ENCODE data around the gene OSBPL5. TPM values are rescaled to one million over a fixed set of nuclear protein-coding genes. Genes with fewer than 3 reads are reported as not detected.

Gene OSBPL5
- total RNA-seq, 3 donors from 2014 or later (not counting 1 experiment from before 2014, with no cell fraction given), result 375 to 522 (median 377) TPM

GRCh38 chr11:3060436-3061025 lies 104.6 kb downstream of the OSBPL5 start:
- peaks cover 14 to 15% of the 10 kb centered on the region in 2 donors for H3K27me3 Mint-ChIP-seq (ENCODE audit: low read depth in 2 of 2)
- 93% methylated on average over 11 of the region's 11 CpGs for WGBS (ENCODE audit: insufficient coverage)
- no peaks in the 10 kb centered on the region for H3K9me3 Mint-ChIP-seq
- ATAC-seq, result no peak
- DNase-seq, result no peak
- intact Hi-C loops (cut with micrococcal nuclease), result no loop called here
- Histone ChIP-seq H3K4me3 (ENCODE audit: low read length) (no peak overlapping the region), H3K9me3 (ENCODE audit: control insufficient read depth, insufficient read depth, low read length) (no peaks in the 10 kb centered on the region), H3K36me3 (ENCODE audit: control insufficient read depth, insufficient read depth, low read length) (no peaks in the 10 kb centered on the region), H3K27me3 (ENCODE audit: control insufficient read depth, insufficient read depth, low read length) (no peaks in the 10 kb centered on the region), H3K4me1 (ENCODE audit: control insufficient read depth, insufficient read depth, low read length) (peaks cover 20% of the 10 kb centered on the region), H3K27ac (ENCODE audit: low read length) (no peak overlapping the region)
- H3K4me3 Mint-ChIP-seq, result no peak overlapping the region
- no peak overlapping the region for H3K27ac Mint-ChIP-seq
- H3K4me1 Mint-ChIP-seq, result peaks cover 14 to 18% of the 10 kb centered on the region in 2 donors
- no peak for TF ChIP-seq CTCF (IDR thresholded peaks at IDR 0.05)
- no peaks in the 10 kb centered on the region for H3K36me3 Mint-ChIP-seq

GRCh38 chr11:3058753-3059664 lies 106.1 kb downstream of the OSBPL5 start:
- WGBS (ENCODE audit: insufficient coverage), result 85% methylated on average over 13 of the region's 13 CpGs
- peaks cover 26 to 29% of the 10 kb centered on the region in 2 donors for H3K4me1 Mint-ChIP-seq
- no peak overlapping the region for H3K27ac ChIP-seq (ENCODE audit: low read length)
- no peaks in the 10 kb centered on the region for H3K36me3 Mint-ChIP-seq
- no peaks in the 10 kb centered on the region for H3K27me3 ChIP-seq (ENCODE audit: control insufficient read depth, insufficient read depth, low read length)
- H3K27ac Mint-ChIP-seq, result no peak overlapping the region
- no peaks in the 10 kb centered on the region for H3K9me3 Mint-ChIP-seq
- peak overlapping the region; percentile 6 for H3K4me3 Mint-ChIP-seq
- DNase-seq (no peak), ATAC-seq (no peak)
- intact Hi-C loops (cut with micrococcal nuclease), result loop anchor here (5.0 kb wide), 1 partner anchor 67 kb away; the partner anchor contains the start of gene NAP1L4
- peaks cover 20% of the 10 kb centered on the region for H3K4me1 ChIP-seq (ENCODE audit: control insufficient read depth, insufficient read depth, low read length)
- no peak for TF ChIP-seq CTCF (IDR thresholded peaks at IDR 0.05)
- no peaks in the 10 kb centered on the region for H3K9me3 ChIP-seq (ENCODE audit: control insufficient read depth, insufficient read depth, low read length)
- H3K27me3 Mint-ChIP-seq (ENCODE audit: low read depth in 2 of 2), result peaks cover 7 to 11% of the 10 kb centered on the region in 2 donors
- H3K36me3 ChIP-seq (ENCODE audit: control insufficient read depth, insufficient read depth, low read length), result peaks cover 2% of the 10 kb centered on the region
- no peak overlapping the region for H3K4me3 ChIP-seq (ENCODE audit: low read length)

GRCh38 chr11:3057069-3057963 lies 107.8 kb downstream of the OSBPL5 start, which contains the start of gene CARS1:
TSS of gene CARS1 (minus strand) at chr11:3057423. CDS start at chr11:3057367, 56 bp downstream.
- ATAC-seq (peak; percentile 97 to 99 (median 98)), DNase-seq (peak; percentile 88 to 96)
- Mint-ChIP-seq H3K4me1 (peaks cover 36% of the 10 kb centered on the region in 2 donors), H3K27me3 (ENCODE audit: low read depth in 2 of 2) (no peaks in the 10 kb centered on the region), H3K4me3 (peak within 1 kb of the TSS; percentile 91), H3K36me3 (no peaks in the 10 kb centered on the region), H3K9me3 (no peaks in the 10 kb centered on the region), H3K27ac (peak within 1 kb of the TSS; percentile 80 to 93)
- Histone ChIP-seq H3K27ac (ENCODE audit: low read length) (peak within 1 kb of the TSS; percentile 37), H3K4me1 (ENCODE audit: control insufficient read depth, insufficient read depth, low read length) (peaks cover 20% of the 10 kb centered on the region), H3K27me3 (ENCODE audit: control insufficient read depth, insufficient read depth, low read length) (no peaks in the 10 kb centered on the region), H3K9me3 (ENCODE audit: control insufficient read depth, insufficient read depth, low read length) (no peaks in the 10 kb centered on the region), H3K36me3 (ENCODE audit: control insufficient read depth, insufficient read depth, low read length) (peaks cover 2% of the 10 kb centered on the region), H3K4me3 (ENCODE audit: low read length) (peak within 1 kb of the TSS; percentile 83)
- intact Hi-C loops (cut with micrococcal nuclease), result loop anchor here (5.0 kb wide), 1 partner anchor 65 kb away; the partner anchor contains the start of gene NAP1L4
- TF ChIP-seq CTCF (IDR thresholded peaks at IDR 0.05), result no peak
- WGBS (ENCODE audit: insufficient coverage), result 9% methylated on average over 68 of the region's 68 CpGs
